IMR-90 (cell line): ENCODE results near the gene ACTR5. TPM values are rescaled to one million over a fixed set of nuclear protein-coding genes. Genes with fewer than 3 reads are reported as not detected.

Experiments used
- ATAC-seq: fragments of 200-7000 bp; cut with Tn5 transposase; 2 replicates; pipeline ENCODE4 v1.9.1; 2020; ENCODE audit warnings: low read depth, mild to moderate bottlenecking, moderate library complexity
- BruUV-seq: library from RNA; stranded (reverse); fragments of 400-500 nt; replicated peaks from 2 replicates; lab custom pipeline; 2021; lab: Mats Ljungman, UMichigan
- CTCF ChIA-PET: fragments of 300-600 bp; formaldehyde crosslinking; extraction: SDS; loops from one replicate; lab custom pipeline; 2021; ENCODE audit warnings: antibody characterized with exemption; lab: Yijun Ruan, JAX
- POLR2A ChIA-PET: fragments of 300-600 bp; sonication (Branson Sonifier 250); formaldehyde crosslinking; loops from one replicate; lab custom pipeline; 2022; ENCODE audit warnings: antibody characterized with exemption; ENCODE audit not compliant: unreplicated experiment; lab: Charles Lee
- DNase-seq: peaks from one replicate; pipeline ENCODE4 v3.0.0; 2013
- H2AFZ ChIP-seq: replicated peaks from 2 replicates; pipeline ENCODE3; 2013; ENCODE audit warnings: low read length, mild to moderate bottlenecking; ENCODE audit not compliant: poor library complexity
- H2AK5ac ChIP-seq: 2 replicates; pipeline ENCODE4 v1.6.1; 2013; ENCODE audit warnings: low read depth, low read length, inconsistent platforms
- H2AK9ac ChIP-seq: replicated peaks from 2 replicates; pipeline ENCODE3; 2013; ENCODE audit warnings: mild to moderate bottlenecking, low read depth, low read length, moderate library complexity; ENCODE audit not compliant: poor library complexity
- H2BK120ac ChIP-seq: 2 replicates; pipeline ENCODE4 v1.6.1; 2013; ENCODE audit warnings: low read depth, low read length, inconsistent platforms
- H2BK15ac ChIP-seq: 3 replicates; pipeline ENCODE4 v1.6.1; 2013; ENCODE audit warnings: low read depth, low read length, inconsistent platforms
- H2BK20ac ChIP-seq: 2 replicates; pipeline ENCODE4 v1.6.1; 2013; ENCODE audit warnings: low read depth, mild to moderate bottlenecking, inconsistent platforms, low read length, moderate library complexity
- H2BK5ac ChIP-seq: 2 replicates; pipeline ENCODE4 v1.6.1; 2013; ENCODE audit warnings: mild to moderate bottlenecking, low read depth, low read length, inconsistent platforms; ENCODE audit not compliant: poor library complexity, severe bottlenecking
- H3K14ac ChIP-seq: replicated peaks from 2 replicates; pipeline ENCODE4 v1.6.1; 2013; ENCODE audit warnings: low read depth, low read length, inconsistent platforms
- H3K18ac ChIP-seq: 2 replicates; pipeline ENCODE4 v1.6.1; 2013; ENCODE audit warnings: low read depth, low read length, control low read depth
- H3K23ac ChIP-seq: 2 replicates; pipeline ENCODE4 v1.6.1; 2013; ENCODE audit warnings: low read depth, low read length, inconsistent platforms
- H3K27ac ChIP-seq: 2 replicates; pipeline ENCODE4 v1.5.1; 2013; ENCODE audit warnings: mild to moderate bottlenecking, control low read depth, low read length; ENCODE audit not compliant: insufficient read depth
- H3K27me3 ChIP-seq: 2 replicates; pipeline ENCODE4 v1.6.1; 2013; ENCODE audit warnings: low read length; ENCODE audit not compliant: control insufficient read depth, insufficient read depth
- H3K36me3 ChIP-seq: 2 replicates; pipeline ENCODE4 v1.6.1; 2013; ENCODE audit warnings: low read length, mixed read lengths; ENCODE audit not compliant: control insufficient read depth, insufficient read depth
- H3K4ac ChIP-seq: 2 replicates; pipeline ENCODE4 v1.6.1; 2013; ENCODE audit warnings: low read depth, low read length, inconsistent platforms
- H3K4me1 ChIP-seq: 2 replicates; pipeline ENCODE4 v1.6.1; 2013; ENCODE audit warnings: low read length, mixed read lengths; ENCODE audit not compliant: control insufficient read depth, insufficient read depth
- H3K4me2 ChIP-seq: 2 replicates; pipeline ENCODE4 v1.6.1; 2013; ENCODE audit warnings: low read depth, mild to moderate bottlenecking, control low read depth, low read length, moderate library complexity
- H3K4me3 ChIP-seq: 2 replicates; pipeline ENCODE4 v1.5.1; 2013; ENCODE audit warnings: low read depth, mild to moderate bottlenecking, control low read depth, low read length, moderate library complexity; ENCODE audit not compliant: insufficient read depth
- H3K56ac ChIP-seq: 2 replicates; pipeline ENCODE4 v1.6.1; 2013; ENCODE audit warnings: low read length, inconsistent platforms; ENCODE audit not compliant: insufficient read depth; ENCODE audit errors: extremely low read depth
- H3K79me1 ChIP-seq, 2 experiments: 2 replicates each; pipeline ENCODE4 v1.6.1; 2013; ENCODE audit warnings: low read length in 2 of 2, inconsistent platforms in 1 of 2, low read depth in 1 of 2
- H3K9ac ChIP-seq: 2 replicates; pipeline ENCODE4 v1.6.1; 2013; ENCODE audit warnings: low read depth, low read length, control low read depth
- H3K9me1 ChIP-seq: 2 replicates; pipeline ENCODE4 v1.6.1; 2013; ENCODE audit warnings: low read length, inconsistent platforms; ENCODE audit not compliant: insufficient read depth
- H3K9me3 ChIP-seq: 2 replicates; pipeline ENCODE4 v1.6.1; 2013; ENCODE audit warnings: low read length; ENCODE audit not compliant: control insufficient read depth, insufficient read depth
- H4K20me1 ChIP-seq: 2 replicates; pipeline ENCODE4 v1.6.1; 2013; ENCODE audit warnings: low read length, inconsistent platforms; ENCODE audit not compliant: insufficient read depth
- H4K5ac ChIP-seq: 2 replicates; pipeline ENCODE4 v1.6.1; 2013; ENCODE audit warnings: mild to moderate bottlenecking, low read depth, low read length, control low read depth
- H4K8ac ChIP-seq, 2 experiments: 2 replicates each; pipeline ENCODE4 v1.6.1; 2013; ENCODE audit warnings: low read depth in 2 of 2, low read length in 2 of 2, control low read depth in 1 of 2, inconsistent platforms in 1 of 2
- H4K91ac ChIP-seq: 2 replicates; pipeline ENCODE4 v1.6.1; 2013; ENCODE audit warnings: low read depth, low read length, inconsistent platforms; ENCODE audit not compliant: insufficient read depth
- CTCF ChIP-seq: conservative IDR thresholded peaks from 2 replicates; pipeline ENCODE4 v1.5.1; 2012; ENCODE audit warnings: mild to moderate bottlenecking, low read depth, low read length, improper control_type of control experiment
- FOS ChIP-seq: fragments of 150-350 bp; IDR thresholded peaks from 2 replicates; pipeline ENCODE4 v1.6.1; 2016; ENCODE audit warnings: low read depth, low read length
- MAZ ChIP-seq: IDR thresholded peaks from 2 replicates; pipeline ENCODE4 v1.6.1; 2012; ENCODE audit warnings: low read depth, mild to moderate bottlenecking, low read length, improper control_type of control experiment, moderate library complexity, borderline replicate concordance
- NFE2L2 ChIP-seq: fragments of 150-350 bp; IDR thresholded peaks from 2 replicates; pipeline ENCODE4 v1.6.1; 2016; ENCODE audit warnings: low read depth, mild to moderate bottlenecking, low read length
- WGBS, 2 experiments: methylation state at CpG; one replicate each; pipeline versions ENCODE4 v1.1.5 to v1.1.7; 2013; ENCODE audit warnings: missing lambda C conversion rate in 2 of 2; ENCODE audit not compliant: insufficient read length in 1 of 2; ENCODE audit errors: extremely low coverage in 2 of 2; 5-methylcytosine and 5-hydroxymethylcytosine counted together
- dilution Hi-C: fragments of 300-500 bp; cut with HindIII; formaldehyde crosslinking; loops from one replicate; pipeline ENCODE4 v1.14.3; 2018; ENCODE audit warnings: low sequenced_read_pairs; ENCODE audit not compliant: unreplicated experiment
- in situ Hi-C: fragments of 300-500 bp; cut with MboI; formaldehyde crosslinking; loops from 3 replicates; pipeline ENCODE4 v1.14.3; 2019; ENCODE audit warnings: low sequenced_read_pairs, inconsistent platforms, mixed read lengths
- intact Hi-C: fragments of 100-400 bp; cut with micrococcal nuclease; formaldehyde crosslinking; loops from 2 replicates; pipeline ENCODE4 v1.10.0; 2022
- polyA plus RNA-seq, 3 experiments: library from polyadenylated mRNA; depleted of rRNA; stranded (reverse); fragments of >200 nt; gene quantifications; 2 replicates each; pipeline ENCODE4 v1.2.3, GENCODE V29; 2012; ENCODE audit warnings: low replicate concordance in 1 of 3
- total RNA-seq: library from RNA; depleted of rRNA; stranded (reverse); fragments of >200 nt; gene quantifications from 2 replicates; pipeline ENCODE4 v1.2.3, GENCODE V29; 2012

ACTR5 gene
- total and polyA plus RNA-seq, 2 of the 4 experiments (the other 2 are of a cell fraction), result 5.9 to 6.6 TPM

DNA sequence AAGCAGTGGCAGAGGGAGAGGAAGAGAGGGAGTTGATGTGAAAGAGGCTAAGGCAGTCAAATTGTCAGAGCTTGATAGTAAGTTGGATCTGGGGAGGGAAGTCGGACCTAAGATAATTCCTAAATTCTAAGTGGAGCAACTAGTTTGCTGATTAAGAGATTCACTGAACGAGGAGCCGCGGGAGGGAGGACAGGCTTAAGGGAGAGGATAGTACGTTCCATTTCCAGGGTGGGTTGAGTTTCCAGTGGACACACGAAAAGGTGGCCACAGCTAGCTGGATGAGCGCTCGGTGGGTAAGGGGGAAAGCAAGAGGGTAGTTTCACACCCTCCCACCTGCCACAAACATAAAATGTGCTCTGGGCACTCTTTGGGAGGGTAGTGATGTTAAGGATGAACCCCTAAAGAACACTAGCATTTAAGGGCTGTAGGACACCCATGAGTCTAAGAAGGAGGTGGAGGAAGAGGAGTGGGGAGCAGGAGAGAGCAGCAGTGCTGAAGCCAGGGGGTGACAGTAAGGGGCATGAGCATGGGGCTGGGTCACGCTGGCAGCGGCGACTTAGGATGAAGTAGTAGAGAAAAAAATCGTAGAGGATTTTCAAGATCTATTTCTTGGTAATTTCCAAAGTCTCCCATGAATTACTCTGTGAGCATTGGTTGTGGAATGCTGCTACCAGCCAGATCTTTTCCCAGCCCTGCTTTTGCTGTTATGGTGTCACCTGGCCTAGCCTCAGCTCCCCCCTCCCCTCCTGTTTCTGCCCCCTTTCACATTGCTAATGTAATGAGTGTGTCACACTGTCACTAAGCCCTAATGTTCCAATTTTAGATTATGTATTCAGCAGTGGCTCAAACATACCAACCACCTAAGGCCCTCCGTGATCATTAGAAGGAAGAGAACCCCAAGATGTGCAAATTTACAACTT lies 21.4 kb downstream of the ACTR5 start (continued):
- TF ChIP-seq CTCF, result no peak

- dilution Hi-C loops (no loop called here), in situ Hi-C loops (loop anchor here (25.0 kb wide), 1 partner anchor 267 kb away; no protein-coding TSS in a partner anchor), intact Hi-C loops (no loop called here)
- Histone ChIP-seq H3K18ac (no peak overlapping the region), H2AK9ac (no peak overlapping the region), H2BK5ac (no peak overlapping the region), H3K36me3 (peaks cover 33% of the 10 kb centered on the region), H3K14ac (no peak overlapping the region), H3K4me1 (no peaks in the 10 kb centered on the region), H3K9me3 (no peaks in the 10 kb centered on the region), H3K9ac (no peak overlapping the region), H3K27ac (no peak overlapping the region), H2BK20ac (no peak overlapping the region), H4K5ac (no peak overlapping the region), H4K91ac (no peak overlapping the region), H2AK5ac (no peak overlapping the region), H4K20me1 (no peaks in the 10 kb centered on the region), H2BK15ac (no peak overlapping the region), H3K56ac (no peak overlapping the region), H3K27me3 (no peaks in the 10 kb centered on the region), H3K79me1 (no peaks in the 10 kb centered on the region), H3K4me3 (no peak overlapping the region), H2AFZ (no peak overlapping the region), H2BK120ac (no peak overlapping the region), H3K4me2 (no peak overlapping the region), H3K9me1 (peaks cover 6% of the 10 kb centered on the region; the same call in 1 of the 2 replicates), H3K23ac (no peak overlapping the region), H4K8ac (no peak overlapping the region), H3K4ac (no peak overlapping the region)
- DNase-seq (no peak), ATAC-seq (no peak)
- no peak for TF ChIP-seq MAZ
- TF ChIP-seq FOS, result no peak
- TF ChIP-seq NFE2L2, result no peak
- no peak for TF ChIP-seq CTCF
- BruUV-seq, result no TSS peak
- WGBS, 2 experiments, result no CpG with 5 or more reads among the region's 3 CpGs
- ChIA-PET CTCF (no interaction called here), POLR2A (no interaction called here)
These were observed 22.3 kb downstream of the ACTR5 start for GRCh38 chr20:38770546-38770945.
